ENCODE results near the gene HDGFL2. TPM values are rescaled to one million over a fixed set of nuclear protein-coding genes. Genes with fewer than 3 reads are reported as not detected.

The HDGFL2 gene
- total and polyA plus RNA-seq, 10 of the 15 experiments (the other 5 are each of a cell fraction or from before 2014, with no cell fraction given) = 0.16 to 56.9 (median 25.3) TPM

DNA sequence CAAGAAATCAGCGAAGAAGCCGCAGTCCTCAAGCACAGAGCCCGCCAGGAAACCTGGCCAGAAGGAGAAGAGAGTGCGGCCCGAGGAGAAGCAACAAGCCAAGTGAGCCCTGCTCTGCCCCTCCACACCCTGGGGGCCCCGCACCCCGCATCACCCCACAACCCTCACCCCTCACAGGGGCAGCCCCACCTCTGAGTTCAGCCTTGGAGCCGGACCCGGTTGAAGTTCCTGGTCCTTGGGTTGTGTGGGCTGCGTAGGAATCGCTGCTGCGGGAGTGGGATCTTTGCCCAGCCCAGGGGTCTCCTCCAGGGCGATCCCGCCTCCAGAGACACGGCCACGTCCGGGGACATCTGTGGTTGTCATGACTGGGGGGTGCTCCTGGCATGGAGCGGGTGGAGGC lies 24.2 kb downstream of the HDGFL2 start:
- POLR2A ChIA-PET = no interaction called here
- Histone ChIP-seq H2AFZ (ENCODE audit: control insufficient read depth, low read depth, low read length) (no peak overlapping the region), H3K27me3 (replicated peaks in 1 of 2; ENCODE audit: control insufficient read depth in 2 of 2, insufficient read depth in 2 of 2, low read length in 1 of 2) (no peaks in the 10 kb centered on the region), H3K4me1 (ENCODE audit: control insufficient read depth, insufficient read depth, low read length) (no peaks in the 10 kb centered on the region), H3K4me2 (ENCODE audit: control insufficient read depth, insufficient read depth) (no peak overlapping the region), H3K79me2 (ENCODE audit: control insufficient read depth, insufficient read depth, low read length) (no peaks in the 10 kb centered on the region), H3K9ac (ENCODE audit: control insufficient read depth, insufficient read depth, low read length) (no peak overlapping the region), H3K27ac (ENCODE audit: control insufficient read depth, insufficient read depth) (no peak overlapping the region), H3K9me3 (replicated peaks; ENCODE audit: control insufficient read depth, insufficient read depth, low read length) (no peaks in the 10 kb centered on the region), H4K20me1 (ENCODE audit: control insufficient read depth, insufficient read depth) (no peaks in the 10 kb centered on the region), H3K4me3 (no peak overlapping the region), H3K36me3 (ENCODE audit: control insufficient read depth in 2 of 2, insufficient read depth in 2 of 2, low read length in 1 of 2) (peaks cover 7 to 17% of the 10 kb centered on the region in 2 experiments; a peak in 3 of 4 replicates)
- no peak for TF ChIP-seq SREBF2 (IDR thresholded peaks at IDR 0.05; ENCODE audit: low read length)
- TF ChIP-seq, protein P1, sequence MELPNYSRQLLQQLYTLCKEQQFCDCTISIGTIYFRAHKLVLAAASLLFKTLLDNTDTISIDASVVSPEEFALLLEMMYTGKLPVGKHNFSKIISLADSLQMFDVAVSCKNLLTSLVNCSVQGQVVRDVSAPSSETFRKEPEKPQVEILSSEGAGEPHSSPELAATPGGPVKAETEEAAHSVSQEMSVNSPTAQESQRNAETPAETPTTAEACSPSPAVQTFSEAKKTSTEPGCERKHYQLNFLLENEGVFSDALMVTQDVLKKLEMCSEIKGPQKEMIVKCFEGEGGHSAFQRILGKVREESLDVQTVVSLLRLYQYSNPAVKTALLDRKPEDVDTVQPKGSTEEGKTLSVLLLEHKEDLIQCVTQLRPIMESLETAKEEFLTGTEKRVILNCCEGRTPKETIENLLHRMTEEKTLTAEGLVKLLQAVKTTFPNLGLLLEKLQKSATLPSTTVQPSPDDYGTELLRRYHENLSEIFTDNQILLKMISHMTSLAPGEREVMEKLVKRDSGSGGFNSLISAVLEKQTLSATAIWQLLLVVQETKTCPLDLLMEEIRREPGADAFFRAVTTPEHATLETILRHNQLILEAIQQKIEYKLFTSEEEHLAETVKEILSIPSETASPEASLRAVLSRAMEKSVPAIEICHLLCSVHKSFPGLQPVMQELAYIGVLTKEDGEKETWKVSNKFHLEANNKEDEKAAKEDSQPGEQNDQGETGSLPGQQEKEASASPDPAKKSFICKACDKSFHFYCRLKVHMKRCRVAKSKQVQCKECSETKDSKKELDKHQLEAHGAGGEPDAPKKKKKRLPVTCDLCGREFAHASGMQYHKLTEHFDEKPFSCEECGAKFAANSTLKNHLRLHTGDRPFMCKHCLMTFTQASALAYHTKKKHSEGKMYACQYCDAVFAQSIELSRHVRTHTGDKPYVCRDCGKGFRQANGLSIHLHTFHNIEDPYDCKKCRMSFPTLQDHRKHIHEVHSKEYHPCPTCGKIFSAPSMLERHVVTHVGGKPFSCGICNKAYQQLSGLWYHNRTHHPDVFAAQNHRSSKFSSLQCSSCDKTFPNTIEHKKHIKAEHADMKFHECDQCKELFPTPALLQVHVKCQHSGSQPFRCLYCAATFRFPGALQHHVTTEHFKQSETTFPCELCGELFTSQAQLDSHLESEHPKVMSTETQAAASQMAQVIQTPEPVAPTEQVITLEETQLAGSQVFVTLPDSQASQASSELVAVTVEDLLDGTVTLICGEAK (IDR thresholded peaks at IDR 0.05; ENCODE audit: borderline replicate concordance) = no peak
- TF ChIP-seq, protein P2, sequence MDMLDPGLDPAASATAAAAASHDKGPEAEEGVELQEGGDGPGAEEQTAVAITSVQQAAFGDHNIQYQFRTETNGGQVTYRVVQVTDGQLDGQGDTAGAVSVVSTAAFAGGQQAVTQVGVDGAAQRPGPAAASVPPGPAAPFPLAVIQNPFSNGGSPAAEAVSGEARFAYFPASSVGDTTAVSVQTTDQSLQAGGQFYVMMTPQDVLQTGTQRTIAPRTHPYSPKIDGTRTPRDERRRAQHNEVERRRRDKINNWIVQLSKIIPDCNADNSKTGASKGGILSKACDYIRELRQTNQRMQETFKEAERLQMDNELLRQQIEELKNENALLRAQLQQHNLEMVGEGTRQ (IDR thresholded peaks at IDR 0.05; ENCODE audit: borderline replicate concordance, low read depth, low read length) = no peak
- no peak for TF ChIP-seq POLR2AphosphoS5 (IDR thresholded peaks at IDR 0.05; ENCODE audit: low read length)
- no TSS peak for BruUV-seq (replicated peaks)
- RAD21 ChIA-PET (ENCODE audit: unreplicated experiment) = no interaction called here
- WGBS (ENCODE audit: insufficient coverage, insufficient replicate concordance, low lambda C conversion rate, missing lambda C conversion rate) = 89% methylated on average over 18 of the region's 18 CpGs
- SMC1A ChIA-PET (ENCODE audit: uncharacterized antibody, unreplicated experiment) = no interaction called here
- FAIRE-seq (no peak), DNase-seq (ENCODE audit: low read depth, low spot score) (no peak), ATAC-seq (no peak)
- in situ Hi-C loops (cut with MboI) = no loop called here
- intact Hi-C loops (cut with micrococcal nuclease; ENCODE audit: unreplicated experiment) = no loop called here
- CTCF ChIA-PET = no interaction called here

Measured in GM12878 (cell line).